GM23338 (cell line): ENCODE measurements around the gene AKNA. TPM values are rescaled to one million over a fixed set of nuclear protein-coding genes. Genes with fewer than 3 reads are reported as not detected.

Experiments used
- ATAC-seq: fragments of 200-7000 bp; cut with Tn5 transposase; 3 replicates; pipeline ENCODE4 v1.9.1; 2020
- DNase-seq: peaks from one replicate; pipeline ENCODE4 v3.0.0-alpha.2; 2015; ENCODE audit warnings: low spot score
- H2AFZ ChIP-seq: fragments of 200-600 bp; sonication (generic); 2 replicates; pipeline ENCODE4 v1.8.0; 2016; ENCODE audit warnings: antibody characterized with exemption, mild to moderate bottlenecking, moderate library complexity
- H3F3A ChIP-seq: fragments of 200-600 bp; sonication (generic); replicated peaks from 2 replicates; pipeline ENCODE4 v1.8.0; 2017; ENCODE audit warnings: antibody characterized with exemption, mixed run types, low read depth
- H3K27ac ChIP-seq: fragments of 200-600 bp; sonication (generic); 2 replicates; pipeline ENCODE4 v1.6.1; 2016; ENCODE audit warnings: low read depth
- H3K27me3 ChIP-seq: fragments of 200-600 bp; sonication (generic); 2 replicates; pipeline ENCODE4 v1.8.0; 2016; ENCODE audit warnings: mild to moderate bottlenecking, mixed run types, moderate library complexity; ENCODE audit not compliant: insufficient read depth
- H3K36me3 ChIP-seq: fragments of 200-600 bp; sonication (generic); 2 replicates; pipeline ENCODE4 v1.8.0; 2016; ENCODE audit warnings: mild to moderate bottlenecking; ENCODE audit not compliant: insufficient read depth
- H3K4me1 ChIP-seq: fragments of 200-600 bp; sonication (generic); 2 replicates; pipeline ENCODE4 v1.8.0; 2016; ENCODE audit warnings: mild to moderate bottlenecking, moderate library complexity; ENCODE audit not compliant: insufficient read depth
- H3K4me2 ChIP-seq: fragments of 200-600 bp; sonication (generic); 2 replicates; pipeline ENCODE4 v1.7.1; 2017; ENCODE audit warnings: mixed run types
- H3K4me3 ChIP-seq: fragments of 200-600 bp; sonication (generic); 2 replicates; pipeline ENCODE4 v1.6.1; 2016; ENCODE audit warnings: mixed run types
- H3K79me2 ChIP-seq: fragments of 200-600 bp; sonication (generic); replicated peaks from 2 replicates; pipeline ENCODE4 v1.8.0; 2017; ENCODE audit warnings: mild to moderate bottlenecking; ENCODE audit not compliant: insufficient read depth
- H3K9me2 ChIP-seq: fragments of 200-600 bp; sonication (generic); 2 replicates; pipeline ENCODE4 v1.8.0; 2017; ENCODE audit not compliant: insufficient read depth
- H4K20me1 ChIP-seq: fragments of 200-600 bp; sonication (generic); replicated peaks from 2 replicates; pipeline ENCODE4 v1.8.0; 2017; ENCODE audit warnings: mild to moderate bottlenecking; ENCODE audit not compliant: insufficient read depth
- H3K27ac Mint-ChIP-seq: 2 replicates; pipeline ENCODE4 v1.8.0; 2020; ENCODE audit warnings: inconsistent platforms, mild to moderate bottlenecking, moderate library complexity, mixed read lengths
- H3K27me3 Mint-ChIP-seq: 3 replicates; pipeline ENCODE4 v1.8.0; 2022; ENCODE audit warnings: low read depth, mild to moderate bottlenecking, moderate library complexity, mixed read lengths, inconsistent platforms; ENCODE audit not compliant: insufficient read depth, poor library complexity
- H3K36me3 Mint-ChIP-seq: 3 replicates; pipeline ENCODE4 v1.8.0; 2021; ENCODE audit warnings: low read depth, mild to moderate bottlenecking, inconsistent platforms, moderate library complexity, mixed read lengths
- H3K4me1 Mint-ChIP-seq: 3 replicates; pipeline ENCODE4 v1.8.0; 2020; ENCODE audit warnings: mild to moderate bottlenecking, inconsistent platforms, mixed read lengths
- H3K4me3 Mint-ChIP-seq: 3 replicates; pipeline ENCODE4 v1.8.0; 2021; ENCODE audit warnings: moderate library complexity, mild to moderate bottlenecking, inconsistent platforms, mixed read lengths
- H3K9me3 Mint-ChIP-seq: 3 replicates; pipeline ENCODE4 v1.8.0; 2020; ENCODE audit warnings: moderate library complexity, mild to moderate bottlenecking, inconsistent platforms, mixed read lengths
- CREB1 ChIP-seq: fragments of 250-450 bp; sonication (Bioruptor Pico); IDR thresholded peaks from 2 replicates; pipeline ENCODE4 v1.5.0; 2020; ENCODE audit warnings: low read depth, mild to moderate bottlenecking, moderate library complexity
- CTCF ChIP-seq, 2 experiments: fragments of 200-600 bp in 1 of 2; sonication (generic) in 1 of 2; conservative IDR thresholded peaks; 2 replicates each; pipeline versions ENCODE4 v1.5.1 to v1.6.1; 2016 to 2017; ENCODE audit warnings: antibody characterized with exemption in 2 of 2, low read depth in 2 of 2, mild to moderate bottlenecking in 2 of 2, moderate library complexity in 1 of 2
- ETS1 ChIP-seq: IDR thresholded peaks from 2 replicates; pipeline ENCODE4 v1.6.1; 2016; ENCODE audit warnings: antibody characterized with exemption
- EZH2 ChIP-seq: fragments of 200-600 bp; sonication (generic); IDR thresholded peaks from one replicate; pipeline ENCODE4 v1.8.0; 2017; ENCODE audit warnings: antibody characterized with exemption, mild to moderate bottlenecking, low read depth; ENCODE audit not compliant: unreplicated experiment
- EZH2phosphoT487 ChIP-seq: fragments of 200-600 bp; sonication (generic); IDR thresholded peaks from one replicate; pipeline ENCODE4 v1.8.1; 2018; ENCODE audit warnings: antibody characterized with exemption; ENCODE audit not compliant: unreplicated experiment
- JUNB ChIP-seq: IDR thresholded peaks from one replicate; pipeline ENCODE4 v1.6.1; 2016; ENCODE audit warnings: antibody characterized with exemption; ENCODE audit not compliant: unreplicated experiment
- POLR2AphosphoS5 ChIP-seq: IDR thresholded peaks from 2 replicates; pipeline ENCODE4 v1.6.1; 2016; ENCODE audit warnings: antibody characterized with exemption, low read depth
- STAT1 ChIP-seq: IDR thresholded peaks from one replicate; pipeline ENCODE4 v1.6.1; 2016; ENCODE audit warnings: antibody characterized with exemption; ENCODE audit not compliant: unreplicated experiment
- ZNF114 ChIP-seq: fragments of 250-450 bp; sonication (Bioruptor Pico); IDR thresholded peaks from 2 replicates; pipeline ENCODE4 v1.5.0; 2020; ENCODE audit warnings: mild to moderate bottlenecking, moderate library complexity
- ZNF331 ChIP-seq: fragments of 250-450 bp; sonication (Bioruptor Pico); IDR thresholded peaks from 2 replicates; pipeline ENCODE4 v1.5.0; 2020; ENCODE audit warnings: low read depth, mild to moderate bottlenecking, moderate library complexity
- polyA plus RNA-seq: library from polyadenylated mRNA; unstranded; fragments of >200 nt; fragmentation: Nextera tagmentation; extraction: Ambion mirVana; gene quantifications from 2 replicates; pipeline ENCODE4 v1.2.1, GENCODE V29; 2016
- total RNA-seq: library from RNA; depleted of rRNA; stranded (reverse); fragments of >200 nt; shearing (Covaris generic); gene quantifications from 2 replicates; pipeline ENCODE4 v1.2.3, GENCODE V29; 2014
- TF ChIP-seq, protein P1 (sequence below): IDR thresholded peaks from one replicate; pipeline ENCODE4 v1.6.1; 2018; ENCODE audit warnings: antibody characterized with exemption; ENCODE audit not compliant: unreplicated experiment
- TF ChIP-seq, protein P2 (sequence below): fragments of 250-450 bp; sonication (Bioruptor Pico); IDR thresholded peaks from 2 replicates; pipeline ENCODE4 v1.5.0; 2020; ENCODE audit warnings: mild to moderate bottlenecking, moderate library complexity

The AKNA gene
- total and polyA plus RNA-seq, 2 experiments from 2014 or later: 9.0 to 28.1 TPM

DNA sequence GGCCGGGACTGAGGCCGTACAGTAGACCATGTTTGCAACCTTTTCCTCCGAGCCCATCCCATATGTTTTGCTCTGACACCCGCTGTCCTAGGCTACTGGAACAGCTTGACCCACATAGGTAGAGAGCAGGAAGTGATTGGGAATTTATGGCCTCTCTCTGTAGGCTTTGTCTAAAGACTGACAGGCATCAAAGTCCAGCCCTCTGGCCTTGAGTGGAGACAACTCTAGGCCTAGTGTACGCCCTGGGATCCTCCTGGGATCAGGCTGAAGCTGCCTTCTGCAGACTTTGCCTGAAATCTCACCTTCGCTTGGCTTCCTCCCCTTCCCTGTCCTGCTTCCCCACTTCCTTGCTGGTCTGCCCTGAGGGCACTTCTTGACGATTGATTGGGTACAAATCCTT, 13.6 kb upstream of the AKNA start:
- 0 out of 3 replicates have a peak, but pooled peaks cover 6% of the 10 kb centered on the region for H3K36me3 Mint-ChIP-seq
- Histone ChIP-seq H3K27ac (no peak overlapping the region), H3K4me2 (no peak overlapping the region), H3K79me2 (no peaks in the 10 kb centered on the region; the same call in 1 of the 2 replicates), H3K4me1 (peaks cover 11% of the 10 kb centered on the region; the same call in 1 of the 2 replicates), H2AFZ (no peak overlapping the region), H3K4me3 (no peak overlapping the region), H4K20me1 (no peaks in the 10 kb centered on the region), H3F3A (peaks cover 10% of the 10 kb centered on the region), H3K27me3 (no peaks in the 10 kb centered on the region), H3K36me3 (no peaks in the 10 kb centered on the region), H3K9me2 (no peaks in the 10 kb centered on the region)
- ATAC-seq: no peak
- peaks cover 22% of the 10 kb centered on the region for H3K4me1 Mint-ChIP-seq
- H3K9me3 Mint-ChIP-seq: no peaks in the 10 kb centered on the region
- no peak overlapping the region for H3K4me3 Mint-ChIP-seq
- TF ChIP-seq ZNF331 (CRISPR knock-in tag) (no peak), EZH2 (no peak), EZH2phosphoT487 (no peak), POLR2AphosphoS5 (no peak), CREB1 (CRISPR knock-in tag) (no peak), ETS1 (no peak), ZNF114 (CRISPR knock-in tag) (no peak), JUNB (no peak), CTCF (conservative IDR thresholded peaks at IDR 0.05; ENCODE audit: low read depth in 2 of 2) (no peak), STAT1 (no peak)
- TF ChIP-seq, protein P1, sequence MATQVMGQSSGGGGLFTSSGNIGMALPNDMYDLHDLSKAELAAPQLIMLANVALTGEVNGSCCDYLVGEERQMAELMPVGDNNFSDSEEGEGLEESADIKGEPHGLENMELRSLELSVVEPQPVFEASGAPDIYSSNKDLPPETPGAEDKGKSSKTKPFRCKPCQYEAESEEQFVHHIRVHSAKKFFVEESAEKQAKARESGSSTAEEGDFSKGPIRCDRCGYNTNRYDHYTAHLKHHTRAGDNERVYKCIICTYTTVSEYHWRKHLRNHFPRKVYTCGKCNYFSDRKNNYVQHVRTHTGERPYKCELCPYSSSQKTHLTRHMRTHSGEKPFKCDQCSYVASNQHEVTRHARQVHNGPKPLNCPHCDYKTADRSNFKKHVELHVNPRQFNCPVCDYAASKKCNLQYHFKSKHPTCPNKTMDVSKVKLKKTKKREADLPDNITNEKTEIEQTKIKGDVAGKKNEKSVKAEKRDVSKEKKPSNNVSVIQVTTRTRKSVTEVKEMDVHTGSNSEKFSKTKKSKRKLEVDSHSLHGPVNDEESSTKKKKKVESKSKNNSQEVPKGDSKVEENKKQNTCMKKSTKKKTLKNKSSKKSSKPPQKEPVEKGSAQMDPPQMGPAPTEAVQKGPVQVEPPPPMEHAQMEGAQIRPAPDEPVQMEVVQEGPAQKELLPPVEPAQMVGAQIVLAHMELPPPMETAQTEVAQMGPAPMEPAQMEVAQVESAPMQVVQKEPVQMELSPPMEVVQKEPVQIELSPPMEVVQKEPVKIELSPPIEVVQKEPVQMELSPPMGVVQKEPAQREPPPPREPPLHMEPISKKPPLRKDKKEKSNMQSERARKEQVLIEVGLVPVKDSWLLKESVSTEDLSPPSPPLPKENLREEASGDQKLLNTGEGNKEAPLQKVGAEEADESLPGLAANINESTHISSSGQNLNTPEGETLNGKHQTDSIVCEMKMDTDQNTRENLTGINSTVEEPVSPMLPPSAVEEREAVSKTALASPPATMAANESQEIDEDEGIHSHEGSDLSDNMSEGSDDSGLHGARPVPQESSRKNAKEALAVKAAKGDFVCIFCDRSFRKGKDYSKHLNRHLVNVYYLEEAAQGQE: no peak
- TF ChIP-seq, protein P2, sequence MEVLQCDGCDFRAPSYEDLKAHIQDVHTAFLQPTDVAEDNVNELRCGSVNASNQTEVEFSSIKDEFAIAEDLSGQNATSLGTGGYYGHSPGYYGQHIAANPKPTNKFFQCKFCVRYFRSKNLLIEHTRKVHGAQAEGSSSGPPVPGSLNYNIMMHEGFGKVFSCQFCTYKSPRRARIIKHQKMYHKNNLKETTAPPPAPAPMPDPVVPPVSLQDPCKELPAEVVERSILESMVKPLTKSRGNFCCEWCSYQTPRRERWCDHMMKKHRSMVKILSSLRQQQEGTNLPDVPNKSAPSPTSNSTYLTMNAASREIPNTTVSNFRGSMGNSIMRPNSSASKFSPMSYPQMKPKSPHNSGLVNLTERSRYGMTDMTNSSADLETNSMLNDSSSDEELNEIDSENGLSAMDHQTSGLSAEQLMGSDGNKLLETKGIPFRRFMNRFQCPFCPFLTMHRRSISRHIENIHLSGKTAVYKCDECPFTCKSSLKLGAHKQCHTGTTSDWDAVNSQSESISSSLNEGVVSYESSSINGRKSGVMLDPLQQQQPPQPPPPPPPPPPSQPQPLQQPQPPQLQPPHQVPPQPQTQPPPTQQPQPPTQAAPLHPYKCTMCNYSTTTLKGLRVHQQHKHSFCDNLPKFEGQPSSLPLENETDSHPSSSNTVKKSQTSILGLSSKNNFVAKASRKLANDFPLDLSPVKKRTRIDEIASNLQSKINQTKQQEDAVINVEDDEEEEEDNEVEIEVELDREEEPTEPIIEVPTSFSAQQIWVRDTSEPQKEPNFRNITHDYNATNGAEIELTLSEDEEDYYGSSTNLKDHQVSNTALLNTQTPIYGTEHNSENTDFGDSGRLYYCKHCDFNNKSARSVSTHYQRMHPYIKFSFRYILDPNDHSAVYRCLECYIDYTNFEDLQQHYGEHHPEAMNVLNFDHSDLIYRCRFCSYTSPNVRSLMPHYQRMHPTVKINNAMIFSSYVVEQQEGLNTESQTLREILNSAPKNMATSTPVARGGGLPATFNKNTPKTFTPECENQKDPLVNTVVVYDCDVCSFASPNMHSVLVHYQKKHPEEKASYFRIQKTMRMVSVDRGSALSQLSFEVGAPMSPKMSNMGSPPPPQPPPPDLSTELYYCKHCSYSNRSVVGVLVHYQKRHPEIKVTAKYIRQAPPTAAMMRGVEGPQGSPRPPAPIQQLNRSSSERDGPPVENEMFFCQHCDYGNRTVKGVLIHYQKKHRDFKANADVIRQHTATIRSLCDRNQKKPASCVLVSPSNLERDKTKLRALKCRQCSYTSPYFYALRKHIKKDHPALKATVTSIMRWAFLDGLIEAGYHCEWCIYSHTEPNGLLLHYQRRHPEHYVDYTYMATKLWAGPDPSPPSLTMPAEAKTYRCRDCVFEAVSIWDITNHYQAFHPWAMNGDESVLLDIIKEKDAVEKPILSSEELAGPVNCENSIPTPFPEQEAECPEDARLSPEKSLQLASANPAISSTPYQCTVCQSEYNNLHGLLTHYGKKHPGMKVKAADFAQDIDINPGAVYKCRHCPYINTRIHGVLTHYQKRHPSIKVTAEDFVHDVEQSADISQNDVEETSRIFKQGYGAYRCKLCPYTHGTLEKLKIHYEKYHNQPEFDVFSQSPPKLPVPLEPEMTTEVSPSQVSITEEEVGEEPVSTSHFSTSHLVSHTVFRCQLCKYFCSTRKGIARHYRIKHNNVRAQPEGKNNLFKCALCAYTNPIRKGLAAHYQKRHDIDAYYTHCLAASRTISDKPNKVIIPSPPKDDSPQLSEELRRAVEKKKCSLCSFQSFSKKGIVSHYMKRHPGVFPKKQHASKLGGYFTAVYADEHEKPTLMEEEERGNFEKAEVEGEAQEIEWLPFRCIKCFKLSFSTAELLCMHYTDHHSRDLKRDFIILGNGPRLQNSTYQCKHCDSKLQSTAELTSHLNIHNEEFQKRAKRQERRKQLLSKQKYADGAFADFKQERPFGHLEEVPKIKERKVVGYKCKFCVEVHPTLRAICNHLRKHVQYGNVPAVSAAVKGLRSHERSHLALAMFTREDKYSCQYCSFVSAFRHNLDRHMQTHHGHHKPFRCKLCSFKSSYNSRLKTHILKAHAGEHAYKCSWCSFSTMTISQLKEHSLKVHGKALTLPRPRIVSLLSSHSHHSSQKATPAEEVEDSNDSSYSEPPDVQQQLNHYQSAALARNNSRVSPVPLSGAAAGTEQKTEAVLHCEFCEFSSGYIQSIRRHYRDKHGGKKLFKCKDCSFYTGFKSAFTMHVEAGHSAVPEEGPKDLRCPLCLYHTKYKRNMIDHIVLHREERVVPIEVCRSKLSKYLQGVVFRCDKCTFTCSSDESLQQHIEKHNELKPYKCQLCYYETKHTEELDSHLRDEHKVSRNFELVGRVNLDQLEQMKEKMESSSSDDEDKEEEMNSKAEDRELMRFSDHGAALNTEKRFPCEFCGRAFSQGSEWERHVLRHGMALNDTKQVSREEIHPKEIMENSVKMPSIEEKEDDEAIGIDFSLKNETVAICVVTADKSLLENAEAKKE: no peak
- H3K27ac Mint-ChIP-seq: no peak overlapping the region
- H3K27me3 Mint-ChIP-seq: peaks cover 18% of the 10 kb centered on the region
- no peak for DNase-seq
